Pancreas (tissue), 10 donors: ENCODE data around the gene TRPV4. TPM values are rescaled to one million over a fixed set of nuclear protein-coding genes. Genes with fewer than 3 reads are reported as not detected.

ENCODE experiments used
- ATAC-seq, 4 donors: fragments of 200-7000 bp; cut with Tn5 transposase; one replicate each; pipeline versions ENCODE4 v1.8.0 to v1.9.1; 2020; ENCODE audit warnings: mild to moderate bottlenecking in 4 of 4, moderate library complexity in 4 of 4
- DNase-seq, 6 donors: peaks; one replicate each; pipeline ENCODE4 v3.0.0-alpha.2; 2020
- FAIRE-seq: peaks from 2 replicates; lab custom pipeline; 2012; peaks lifted over from hg19 to GRCh38; lab: Jason Lieb, UNC
- H3K27ac ChIP-seq, 4 donors: fragments of 200-600 bp; sonication (generic); 1 replicate in 3 of 4; 2 replicates in 1 of 4; pipeline versions ENCODE4 v1.5.0 to v1.8.0; 2020
- H3K27me3 ChIP-seq, 4 donors: fragments of 200-600 bp; one replicate each; pipeline ENCODE4 v1.8.0; 2021
- H3K36me3 ChIP-seq, 3 donors: fragments of 200-600 bp; sonication (generic) in 1 of 3; one replicate each; pipeline versions ENCODE4 v1.5.0 to v1.8.0; 2020 to 2021
- H3K4me1 ChIP-seq, 3 donors: fragments of 200-600 bp; one replicate each; pipeline ENCODE4 v1.8.0; 2021
- H3K4me3 ChIP-seq, 4 donors: fragments of 200-600 bp; sonication (generic) in 2 of 4; one replicate each; pipeline versions ENCODE4 v1.5.0 to v1.8.0; 2020 to 2021
- H3K9me3 ChIP-seq, 4 donors: fragments of 200-600 bp; one replicate each; pipeline ENCODE4 v1.8.0; 2021
- WGBS, 2 donors: extraction: QIAGEN DNeasy Blood & Tissue Kit; methylation state at CpG; one replicate each; pipeline ENCODE4 v1.1.7; 2013; 5-methylcytosine and 5-hydroxymethylcytosine counted together
- intact Hi-C, 3 donors: fragments of 100-400 bp; cut with DNase I; formaldehyde crosslinking; loops; one replicate each; pipeline versions ENCODE4 v1.11.1 to v1.14.2; 2022
- polyA plus RNA-seq, 2 donors: library from polyadenylated mRNA; stranded (reverse); fragments of 200-250 nt; gene quantifications; one replicate each; pipeline ENCODE4 v1.2.3, GENCODE V29; 2013
- total RNA-seq, 6 donors: library from RNA; stranded (reverse); fragmentation: NEBNext Ultra II Directional in 4 of 6; extraction: Animal tissue kit (Norgen Biotek cat#: 25700) in 4 of 6; gene quantifications; one replicate each; pipeline versions ENCODE4 v1.2.1 to v1.2.4, GENCODE V29; 2021 to 2023
- TF ChIP-seq, protein P1 (sequence below), 4 donors: fragments of 200-600 bp; sonication (generic) in 3 of 4; IDR thresholded peaks; one replicate each; pipeline versions ENCODE4 v1.5.0 to v1.8.0; 2021; ENCODE audit warnings: antibody characterized with exemption in 4 of 4
- donor health status: healthy with polysubstance abuse.
- donor health status: DM: no; HTN: no; CAD: no; lungs with moderate emphysema.
- donor health status: DM: no; HTN: no; CAD: no.
- donor health status: control.
- donor health status: control.
- donor health status: Bipolar disorder and iron deficiency.
- donor health status: DM: yes; HTN: yes; CAD: no.
- donor health status: DM: no; HTN: no; CAD: no.
- donor health status: DM: no; HTN: no; CAD: no.
- donor health status: DM: yes; HTN: yes; CAD: no.

The TRPV4 gene
- total and polyA plus RNA-seq, 8 donors: 1.9 to 4.9 (median 4.0) TPM

DNA sequence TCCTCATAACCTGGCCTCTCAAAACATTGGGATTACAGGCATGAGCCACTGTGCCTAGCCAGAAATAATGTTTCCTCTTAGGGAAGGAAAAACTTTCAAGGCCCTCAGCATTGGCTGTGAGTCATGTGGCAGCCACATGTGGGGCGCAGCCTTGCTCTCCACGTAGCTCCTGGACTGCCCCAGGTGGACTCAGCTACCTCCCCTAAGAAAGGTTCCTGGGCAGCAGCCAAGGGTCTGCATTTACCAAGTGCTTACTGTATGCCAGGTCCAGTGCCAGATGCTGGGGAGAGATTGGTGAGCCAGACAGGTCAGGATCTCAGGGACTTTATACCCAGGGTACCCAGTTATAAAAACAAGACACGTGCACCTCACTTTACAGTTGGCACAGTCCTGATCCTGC, 3.7 kb upstream of the TRPV4 start:
- no peak for FAIRE-seq
- 27 to 28% methylated on average over 3 of the region's 3 CpGs for WGBS, 2 donors
- TF ChIP-seq, protein P1, sequence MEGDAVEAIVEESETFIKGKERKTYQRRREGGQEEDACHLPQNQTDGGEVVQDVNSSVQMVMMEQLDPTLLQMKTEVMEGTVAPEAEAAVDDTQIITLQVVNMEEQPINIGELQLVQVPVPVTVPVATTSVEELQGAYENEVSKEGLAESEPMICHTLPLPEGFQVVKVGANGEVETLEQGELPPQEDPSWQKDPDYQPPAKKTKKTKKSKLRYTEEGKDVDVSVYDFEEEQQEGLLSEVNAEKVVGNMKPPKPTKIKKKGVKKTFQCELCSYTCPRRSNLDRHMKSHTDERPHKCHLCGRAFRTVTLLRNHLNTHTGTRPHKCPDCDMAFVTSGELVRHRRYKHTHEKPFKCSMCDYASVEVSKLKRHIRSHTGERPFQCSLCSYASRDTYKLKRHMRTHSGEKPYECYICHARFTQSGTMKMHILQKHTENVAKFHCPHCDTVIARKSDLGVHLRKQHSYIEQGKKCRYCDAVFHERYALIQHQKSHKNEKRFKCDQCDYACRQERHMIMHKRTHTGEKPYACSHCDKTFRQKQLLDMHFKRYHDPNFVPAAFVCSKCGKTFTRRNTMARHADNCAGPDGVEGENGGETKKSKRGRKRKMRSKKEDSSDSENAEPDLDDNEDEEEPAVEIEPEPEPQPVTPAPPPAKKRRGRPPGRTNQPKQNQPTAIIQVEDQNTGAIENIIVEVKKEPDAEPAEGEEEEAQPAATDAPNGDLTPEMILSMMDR (IDR thresholded peaks at IDR 0.05): no peak
- Histone ChIP-seq H3K27ac (no peak overlapping the region), H3K27me3 (no peaks in the 10 kb centered on the region), H3K4me1 (peaks cover 0 to 7% (median 2%) of the 10 kb centered on the region in 3 donors), H3K9me3 (no peaks in the 10 kb centered on the region), H3K4me3 (no peak overlapping the region), H3K36me3 (no peaks in the 10 kb centered on the region)
- DNase-seq: peak in 2 of 6 donors; percentile 31 to 58
- ATAC-seq: peak in 2 of 4 donors; percentile 60 to 64
- intact Hi-C loops: no loop called here

DNA sequence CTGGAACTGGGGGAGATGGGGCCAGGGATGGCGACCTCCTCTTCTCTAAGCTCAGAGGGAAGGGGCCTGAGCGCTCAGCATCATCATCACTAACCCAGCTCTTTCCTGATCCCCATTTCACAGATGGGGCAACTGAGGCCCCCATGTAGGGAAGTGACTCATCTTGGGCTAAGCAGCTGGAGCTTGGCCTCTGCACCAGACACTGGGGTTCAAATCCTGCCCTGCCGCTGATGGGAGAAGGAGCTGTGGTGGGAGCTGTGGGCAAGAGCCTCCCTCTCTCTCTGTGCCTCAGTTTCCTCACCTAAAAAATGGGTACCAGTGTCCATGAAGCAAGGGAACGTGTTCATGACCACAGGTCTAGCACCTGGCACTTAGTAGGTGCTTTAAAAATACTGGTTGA, 2.6 kb upstream of the TRPV4 start:
- no peak for DNase-seq
- no peaks in the 10 kb centered on the region for H3K9me3 ChIP-seq
- no peaks in the 10 kb centered on the region for H3K36me3 ChIP-seq
- H3K27ac ChIP-seq: no peak overlapping the region
- ATAC-seq: no peak
- no peaks in the 10 kb centered on the region for H3K27me3 ChIP-seq
- no peak overlapping the region for H3K4me3 ChIP-seq
- TF ChIP-seq, protein P1 (IDR thresholded peaks at IDR 0.05): no peak
- no peak for FAIRE-seq
- WGBS, 2 donors: 92 to 99% methylated on average over 4 of the region's 4 CpGs
- intact Hi-C loops: no loop called here
- peaks cover 0 to 17% (median 4%) of the 10 kb centered on the region in 3 donors for H3K4me1 ChIP-seq

DNA sequence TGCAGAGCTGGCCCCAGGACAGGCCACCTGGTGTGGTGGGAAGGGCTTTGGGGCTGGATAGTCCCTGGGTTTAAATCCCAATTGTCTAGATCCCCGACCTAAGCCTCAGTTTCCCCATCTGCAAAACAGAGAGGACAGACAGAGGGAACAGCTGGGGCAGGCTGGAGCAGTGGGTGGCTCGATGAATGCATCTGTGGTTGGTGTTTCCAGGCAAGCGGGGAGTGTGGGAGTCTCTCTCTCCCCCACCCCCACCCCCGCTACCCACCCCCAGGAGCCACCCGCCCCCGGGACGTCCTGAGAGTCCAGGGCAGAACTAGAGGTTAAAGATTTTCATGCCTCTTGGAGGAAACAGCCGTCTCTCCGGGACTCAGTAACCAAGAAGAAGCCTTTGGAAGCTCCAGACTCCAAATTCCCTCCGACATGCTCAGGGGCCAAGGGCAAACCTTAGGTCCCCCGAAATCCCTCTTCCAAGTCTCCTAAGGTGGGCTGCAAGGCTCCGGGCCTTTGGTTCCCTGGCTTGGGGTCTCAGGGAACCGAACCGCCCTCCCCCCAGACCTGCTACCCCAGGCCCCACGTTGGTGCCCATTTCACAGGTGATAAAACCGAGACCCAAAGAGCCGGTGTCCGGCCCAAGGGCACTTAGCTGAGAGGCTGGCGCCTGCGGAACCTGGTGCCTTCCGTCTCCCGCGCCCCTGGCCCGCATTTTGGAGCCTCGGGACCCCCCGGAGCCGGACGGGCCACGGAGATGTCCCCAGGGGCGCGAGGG, 474 bp downstream of the TRPV4 start:
- TF ChIP-seq, protein P1 (IDR thresholded peaks at IDR 0.05): no peak
- peak overlapping the region; percentile 38 to 82 (median 58) for H3K4me3 ChIP-seq
- intact Hi-C loops: no loop called here
- ATAC-seq: peak in 2 of 4 donors; percentile 22 to 36
- H3K4me1 ChIP-seq: peaks cover 0 to 25% (median 4%) of the 10 kb centered on the region in 3 donors
- no peaks in the 10 kb centered on the region for H3K9me3 ChIP-seq
- 9 to 14% methylated on average over 31 of the region's 31 CpGs for WGBS, 2 donors
- DNase-seq: no peak
- no peaks in the 10 kb centered on the region for H3K36me3 ChIP-seq
- FAIRE-seq: no peak
- H3K27me3 ChIP-seq: no peaks in the 10 kb centered on the region
- no peak overlapping the region for H3K27ac ChIP-seq

DNA sequence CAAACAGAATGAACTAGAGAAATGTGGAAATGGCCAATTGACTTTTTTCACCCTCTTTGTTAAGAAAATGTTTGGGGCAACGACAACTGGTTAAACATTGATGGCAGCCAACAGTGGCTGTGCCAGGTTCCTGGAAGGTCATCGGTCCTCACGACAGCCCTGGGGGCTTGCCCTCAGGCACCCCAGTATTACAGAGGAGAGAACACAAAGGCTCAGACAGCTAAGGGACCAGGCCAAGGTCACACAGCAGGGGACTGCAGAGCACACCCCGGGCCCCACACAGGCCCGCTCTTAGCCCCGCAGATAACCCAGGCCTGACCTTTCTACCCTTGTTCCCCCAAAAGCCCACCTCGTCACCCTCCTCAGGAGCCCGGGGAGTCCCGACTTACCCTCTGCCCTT, 1.3 kb downstream of the TRPV4 start:
- ATAC-seq (peak in 1 of 4 donors; percentile 13), DNase-seq (no peak), FAIRE-seq (no peak)
- H3K27ac ChIP-seq: no peak overlapping the region
- TF ChIP-seq, protein P1 (IDR thresholded peaks at IDR 0.05): no peak
- H3K4me1 ChIP-seq: peaks cover 0 to 25% (median 4%) of the 10 kb centered on the region in 3 donors
- H3K9me3 ChIP-seq: no peaks in the 10 kb centered on the region
- 39 to 48% methylated on average over 9 of the region's 9 CpGs for WGBS, 2 donors
- H3K36me3 ChIP-seq: no peaks in the 10 kb centered on the region
- peak overlapping the region in 2 of 4 donors; percentile 41 to 82 for H3K4me3 ChIP-seq
- intact Hi-C loops: no loop called here
- H3K27me3 ChIP-seq: no peaks in the 10 kb centered on the region

DNA sequence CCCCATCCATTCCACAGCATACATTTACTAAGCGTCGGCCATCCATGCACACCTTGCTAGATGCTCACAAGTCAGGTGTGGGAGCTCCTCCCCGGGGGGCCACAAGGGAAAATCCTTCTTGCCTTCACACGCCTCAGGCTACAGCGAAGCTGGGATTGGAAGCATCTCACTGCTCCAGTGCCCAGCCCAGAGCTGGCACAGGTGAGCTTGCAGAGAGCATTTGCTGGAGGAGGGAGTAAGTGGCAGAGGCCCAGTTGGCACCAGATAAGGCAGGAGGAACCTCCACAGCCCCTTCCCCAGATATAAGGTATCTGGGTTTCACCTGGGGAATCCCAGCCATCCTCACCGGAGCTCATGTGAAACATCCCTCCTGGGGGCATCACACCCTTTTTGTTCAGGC, 1.8 kb downstream of the TRPV4 start:
- no peak for FAIRE-seq
- TF ChIP-seq, protein P1 (IDR thresholded peaks at IDR 0.05): no peak
- no peak for ATAC-seq
- H3K27me3 ChIP-seq: no peaks in the 10 kb centered on the region
- H3K27ac ChIP-seq: no peak overlapping the region
- no peak for DNase-seq
- WGBS, 2 donors: 65 to 72% methylated on average over 6 of the region's 6 CpGs
- H3K4me3 ChIP-seq: peak overlapping the region in 1 of 4 donors; percentile 82
- peaks cover 0 to 25% (median 4%) of the 10 kb centered on the region in 3 donors for H3K4me1 ChIP-seq
- H3K36me3 ChIP-seq: no peaks in the 10 kb centered on the region
- no peaks in the 10 kb centered on the region for H3K9me3 ChIP-seq
- intact Hi-C loops: no loop called here
